SU-DHL-6 (cell line): Measurements from ENCODE around the gene NUBP2.

Source experiments
- EZH2phosphoT487 ChIP-seq: fragments of 200-600 bp; sonication (generic), shearing (Covaris generic); conservative IDR thresholded peaks from 2 replicates; pipeline ENCODE4 v1.6.1; 2018; ENCODE audit warnings: mild to moderate bottlenecking, antibody characterized with exemption, low read length, moderate library complexity, mixed read lengths
- TF ChIP-seq, protein P1 (sequence below): fragments of 200-600 bp; sonication (generic); IDR thresholded peaks from one replicate; pipeline ENCODE4 v1.5.1; 2017; ENCODE audit warnings: antibody characterized with exemption, mild to moderate bottlenecking, low read length, moderate library complexity; ENCODE audit not compliant: insufficient read depth, poor library complexity, severe bottlenecking

- TF ChIP-seq, protein P1, sequence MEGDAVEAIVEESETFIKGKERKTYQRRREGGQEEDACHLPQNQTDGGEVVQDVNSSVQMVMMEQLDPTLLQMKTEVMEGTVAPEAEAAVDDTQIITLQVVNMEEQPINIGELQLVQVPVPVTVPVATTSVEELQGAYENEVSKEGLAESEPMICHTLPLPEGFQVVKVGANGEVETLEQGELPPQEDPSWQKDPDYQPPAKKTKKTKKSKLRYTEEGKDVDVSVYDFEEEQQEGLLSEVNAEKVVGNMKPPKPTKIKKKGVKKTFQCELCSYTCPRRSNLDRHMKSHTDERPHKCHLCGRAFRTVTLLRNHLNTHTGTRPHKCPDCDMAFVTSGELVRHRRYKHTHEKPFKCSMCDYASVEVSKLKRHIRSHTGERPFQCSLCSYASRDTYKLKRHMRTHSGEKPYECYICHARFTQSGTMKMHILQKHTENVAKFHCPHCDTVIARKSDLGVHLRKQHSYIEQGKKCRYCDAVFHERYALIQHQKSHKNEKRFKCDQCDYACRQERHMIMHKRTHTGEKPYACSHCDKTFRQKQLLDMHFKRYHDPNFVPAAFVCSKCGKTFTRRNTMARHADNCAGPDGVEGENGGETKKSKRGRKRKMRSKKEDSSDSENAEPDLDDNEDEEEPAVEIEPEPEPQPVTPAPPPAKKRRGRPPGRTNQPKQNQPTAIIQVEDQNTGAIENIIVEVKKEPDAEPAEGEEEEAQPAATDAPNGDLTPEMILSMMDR: no peak
- no peak for TF ChIP-seq EZH2phosphoT487
These were observed 16.5 kb upstream of the NUBP2 start for GRCh38 chr16:1766231-1766630.
